ENCODE data around the gene TRAPPC10. TPM values are rescaled to one million over a fixed set of nuclear protein-coding genes. Genes with fewer than 3 reads are reported as not detected.

The TRAPPC10 gene
- total RNA-seq, 4 donors from 2014 or later = 27.7 to 53.8 (median 38.4) TPM

DNA sequence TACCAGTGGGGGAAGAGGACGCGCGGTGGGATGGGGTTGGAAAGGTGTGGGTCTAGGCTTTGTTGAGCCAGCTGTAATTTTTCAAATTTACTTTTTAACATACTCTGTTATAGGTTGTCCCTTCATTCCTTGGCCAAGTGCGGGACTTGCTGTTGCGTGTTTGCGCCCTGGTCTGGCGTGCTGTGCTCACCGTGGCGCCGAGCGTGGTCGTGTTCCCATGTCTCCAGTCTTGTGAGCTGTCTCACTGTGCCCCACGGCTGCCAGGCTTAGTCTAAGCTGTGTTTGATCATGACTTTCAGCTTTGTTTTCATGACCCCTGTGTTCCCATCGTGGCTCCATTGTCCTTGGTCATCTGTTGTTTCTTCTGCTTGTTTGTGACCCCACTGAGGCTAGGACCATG, 26.0 kb downstream of the TRAPPC10 start:
- WGBS, 2 donors = 94 to 95% methylated on average over 14 of the region's 14 CpGs
- no peak for DNase-seq (ENCODE audit: low spot score in 2 of 2)
- no peaks in the 10 kb centered on the region for H3K4me1 ChIP-seq
- H3K27me3 ChIP-seq = no peaks in the 10 kb centered on the region
- peaks cover 0 to 74% (median 28%) of the 10 kb centered on the region in 3 donors for H3K36me3 ChIP-seq
- TF ChIP-seq CTCF (IDR thresholded peaks at IDR 0.05) = no peak
- TF ChIP-seq EP300 (IDR thresholded peaks at IDR 0.05) = no peak
- no peak for TF ChIP-seq POLR2A (IDR thresholded peaks at IDR 0.05)
- no peak overlapping the region for H3K4me3 ChIP-seq
- H3K27ac ChIP-seq = no peak overlapping the region
- no peaks in the 10 kb centered on the region for H3K9me3 ChIP-seq

GRCh38 chr21:44039828-44040227, 27.7 kb downstream of the TRAPPC10 start:
- no peaks in the 10 kb centered on the region for H3K27me3 ChIP-seq

GRCh38 chr21:44043613-44044012, 31.5 kb downstream of the TRAPPC10 start:
- WGBS, 2 donors = 92 to 95% methylated on average over 5 to 6 of the region's 6 CpGs
- TF ChIP-seq CTCF (IDR thresholded peaks at IDR 0.05) = no peak
- no peak for TF ChIP-seq POLR2A (IDR thresholded peaks at IDR 0.05)
- TF ChIP-seq EP300 (IDR thresholded peaks at IDR 0.05) = no peak
- DNase-seq (ENCODE audit: low spot score in 2 of 2) = no peak
- no peak overlapping the region for H3K27ac ChIP-seq
- peaks cover 0 to 37% (median 8%) of the 10 kb centered on the region in 3 donors for H3K36me3 ChIP-seq
- no peaks in the 10 kb centered on the region for H3K27me3 ChIP-seq
- peaks cover 0 to 10% (median 0%) of the 10 kb centered on the region in 4 donors for H3K4me1 ChIP-seq
- H3K9me3 ChIP-seq = no peaks in the 10 kb centered on the region
- H3K4me3 ChIP-seq = no peak overlapping the region

More at GRCh38 chr21:44039828-44040227, 27.7 kb downstream of the TRAPPC10 start:
- H3K36me3 ChIP-seq = peaks cover 0 to 63% (median 23%) of the 10 kb centered on the region in 3 donors
- 86 to 87% methylated on average over 5 of the region's 5 CpGs for whole genome bisulfite sequencing, 2 donors
- TF ChIP-seq CTCF (IDR thresholded peaks at IDR 0.05) = no peak
- TF ChIP-seq POLR2A (IDR thresholded peaks at IDR 0.05) = no peak
- TF ChIP-seq EP300 (IDR thresholded peaks at IDR 0.05) = no peak
- no peaks in the 10 kb centered on the region for H3K4me1 ChIP-seq
- H3K4me3 ChIP-seq = no peak overlapping the region
- no peak overlapping the region for H3K27ac ChIP-seq
- H3K9me3 ChIP-seq = no peaks in the 10 kb centered on the region
- DNase-seq (ENCODE audit: low spot score in 2 of 2) = no peak

DNA sequence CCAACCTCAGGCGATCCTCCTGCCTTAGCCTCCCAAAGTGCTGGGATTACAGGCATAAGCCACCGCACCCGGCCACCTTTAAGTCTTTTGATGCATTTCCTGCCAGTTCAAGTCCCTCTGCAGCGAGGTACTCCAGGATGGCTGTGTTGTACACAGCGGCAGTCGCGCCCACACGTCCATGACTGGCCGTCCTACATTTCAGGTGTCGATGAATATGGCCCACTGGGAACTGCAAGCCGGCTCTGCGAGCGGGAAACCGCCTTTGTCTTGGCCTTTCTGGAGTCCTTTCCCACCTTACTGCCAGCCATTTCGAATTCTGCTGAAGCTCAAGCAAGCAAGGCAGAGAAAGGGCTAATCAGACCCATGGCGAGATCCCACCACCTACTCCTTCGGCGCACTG, 34.6 kb downstream of the TRAPPC10 start:
- H3K27ac ChIP-seq = no peak overlapping the region
- peaks cover 0 to 19% (median 0%) of the 10 kb centered on the region in 3 donors for H3K36me3 ChIP-seq
- H3K27me3 ChIP-seq = no peaks in the 10 kb centered on the region
- H3K9me3 ChIP-seq = no peaks in the 10 kb centered on the region
- 94 to 97% methylated on average over 18 of the region's 18 CpGs for WGBS, 2 donors
- no peak overlapping the region for H3K4me3 ChIP-seq
- DNase-seq (ENCODE audit: low spot score in 2 of 2) = no peak
- no peak for TF ChIP-seq CTCF (IDR thresholded peaks at IDR 0.05)
- TF ChIP-seq EP300 (IDR thresholded peaks at IDR 0.05) = no peak
- TF ChIP-seq POLR2A (IDR thresholded peaks at IDR 0.05) = no peak
- H3K4me1 ChIP-seq = peaks cover 0 to 40% (median 7%) of the 10 kb centered on the region in 4 donors

- no peak overlapping the region for H3K27ac ChIP-seq
- no peak overlapping the region for H3K4me3 ChIP-seq
- no peak for TF ChIP-seq POLR2A (IDR thresholded peaks at IDR 0.05)
- TF ChIP-seq CTCF (IDR thresholded peaks at IDR 0.05) = no peak
- TF ChIP-seq EP300 (IDR thresholded peaks at IDR 0.05) = no peak
Observed at GRCh38 chr21:44047996-44048560, 36.0 kb downstream of the TRAPPC10 start.

More at GRCh38 chr21:44047996-44048560, 36.0 kb downstream of the TRAPPC10 start:
- Histone ChIP-seq H3K36me3 (peaks cover 0 to 24% (median 0%) of the 10 kb centered on the region in 3 donors), H3K27me3 (no peaks in the 10 kb centered on the region), H3K9me3 (no peaks in the 10 kb centered on the region), H3K4me1 (peaks cover 0 to 53% (median 12%) of the 10 kb centered on the region in 4 donors)
- 84 to 87% methylated on average over 7 of the region's 7 CpGs for WGBS, 2 donors
- DNase-seq (ENCODE audit: low spot score in 2 of 2) = no peak
